Astrocyte of the cerebellum (primary cell): ENCODE data around the gene PCDHA10.

Experiments used
- DNase-seq: peaks from one replicate; pipeline ENCODE4 v3.0.0-alpha.2; 2011; ENCODE audit warnings: low read depth
- H3K4me3 ChIP-seq: 2 replicates; pipeline ENCODE4 v1.5.1; 2011; ENCODE audit warnings: mild to moderate bottlenecking, low read depth, low read length, moderate library complexity
- in situ Hi-C: cut with HindIII; loops from 2 replicates; pipeline ENCODE4 v1.10.0; 2017; ENCODE audit warnings: low sequenced_read_pairs
- TF ChIP-seq, protein P1 (sequence below): IDR thresholded peaks from 2 replicates; pipeline ENCODE4 v1.5.1; 2012; ENCODE audit warnings: low read length, low read depth, moderate library complexity, mild to moderate bottlenecking; ENCODE audit errors: missing control alignments

PCDHA10 gene

GRCh38 chr5:140883373-140883772 lies 27.7 kb downstream of the PCDHA10 start:
- no peak for DNase-seq
- no peak overlapping the region for H3K4me3 ChIP-seq
- in situ Hi-C loops, result no loop called here
- TF ChIP-seq, protein P1, sequence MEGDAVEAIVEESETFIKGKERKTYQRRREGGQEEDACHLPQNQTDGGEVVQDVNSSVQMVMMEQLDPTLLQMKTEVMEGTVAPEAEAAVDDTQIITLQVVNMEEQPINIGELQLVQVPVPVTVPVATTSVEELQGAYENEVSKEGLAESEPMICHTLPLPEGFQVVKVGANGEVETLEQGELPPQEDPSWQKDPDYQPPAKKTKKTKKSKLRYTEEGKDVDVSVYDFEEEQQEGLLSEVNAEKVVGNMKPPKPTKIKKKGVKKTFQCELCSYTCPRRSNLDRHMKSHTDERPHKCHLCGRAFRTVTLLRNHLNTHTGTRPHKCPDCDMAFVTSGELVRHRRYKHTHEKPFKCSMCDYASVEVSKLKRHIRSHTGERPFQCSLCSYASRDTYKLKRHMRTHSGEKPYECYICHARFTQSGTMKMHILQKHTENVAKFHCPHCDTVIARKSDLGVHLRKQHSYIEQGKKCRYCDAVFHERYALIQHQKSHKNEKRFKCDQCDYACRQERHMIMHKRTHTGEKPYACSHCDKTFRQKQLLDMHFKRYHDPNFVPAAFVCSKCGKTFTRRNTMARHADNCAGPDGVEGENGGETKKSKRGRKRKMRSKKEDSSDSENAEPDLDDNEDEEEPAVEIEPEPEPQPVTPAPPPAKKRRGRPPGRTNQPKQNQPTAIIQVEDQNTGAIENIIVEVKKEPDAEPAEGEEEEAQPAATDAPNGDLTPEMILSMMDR, result no peak

GRCh38 chr5:140883927-140884697 lies 28.4 kb downstream of the PCDHA10 start:
- in situ Hi-C loops, result no loop called here
- DNase-seq, result no peak
- H3K4me3 ChIP-seq, result no peak overlapping the region
- TF ChIP-seq, protein P1, result no peak

- TF ChIP-seq, protein P1, result no peak
- in situ Hi-C loops, result no loop called here
- no peak overlapping the region for H3K4me3 ChIP-seq
- DNase-seq, result no peak
Observed at GRCh38 chr5:140916325-140916724, 60.6 kb downstream of the PCDHA10 start.
